Peyer's patch (tissue), 4 donors: ENCODE data around the gene KCNQ5. TPM values are rescaled to one million over a fixed set of nuclear protein-coding genes. Genes with fewer than 3 reads are reported as not detected.

Experiments used
- DNase-seq, 3 donors: peaks; one replicate each; pipeline ENCODE4 v3.0.0-alpha.2; 2017 to 2019
- H3K27ac ChIP-seq, 4 donors: fragments of 200-600 bp; sonication (generic); one replicate each; pipeline ENCODE4 v1.5.1; 2016 to 2019
- H3K27me3 ChIP-seq, 2 donors: fragments of 200-600 bp; sonication (generic); one replicate each; pipeline ENCODE4 v1.5.1; 2019
- H3K36me3 ChIP-seq, 3 donors: fragments of 200-600 bp; sonication (generic); one replicate each; pipeline ENCODE4 v1.5.1; 2016 to 2019
- H3K4me1 ChIP-seq, 4 donors: fragments of 200-600 bp; sonication (generic); one replicate each; pipeline ENCODE4 v1.5.1; 2016 to 2019
- H3K4me3 ChIP-seq, 4 donors: fragments of 200-600 bp; sonication (generic); 1 replicate in 3 of 4; 2 replicates in 1 of 4; pipeline ENCODE4 v1.5.1; 2016 to 2019; ENCODE audit warnings: mild to moderate bottlenecking in 1 of 4
- H3K9me3 ChIP-seq, 4 donors: fragments of 200-600 bp; sonication (generic); one replicate each; pipeline ENCODE4 v1.5.1; 2016 to 2019; ENCODE audit warnings: mild to moderate bottlenecking in 1 of 4
- CTCF ChIP-seq, 6 experiments: fragments of 450-650 bp in 4 of 6; fragments of 200-600 bp in 2 of 6; sonication (generic) in 1 of 6; IDR thresholded peaks; one replicate each; pipeline ENCODE4 v1.5.1; 2017 to 2019; ENCODE audit warnings: antibody characterized with exemption in 6 of 6, mild to moderate bottlenecking in 3 of 6, moderate library complexity in 1 of 6
- POLR2A ChIP-seq, 2 donors: fragments of 450-650 bp; IDR thresholded peaks; one replicate each; pipeline ENCODE4 v1.5.1; 2017; ENCODE audit warnings: antibody characterized with exemption in 2 of 2, mild to moderate bottlenecking in 2 of 2, moderate library complexity in 2 of 2
- total RNA-seq, 4 donors: library from RNA; depleted of rRNA; stranded (reverse); fragments of >200 nt; gene quantifications; one replicate each; pipeline ENCODE4 v1.1.0, GENCODE V29; 2016

Gene KCNQ5
- total RNA-seq, 4 donors from 2014 or later, result 0.27 to 5.0 (median 0.38) TPM; not detected in 1

- DNase-seq, result no peak
- Histone ChIP-seq H3K4me3 (no peak overlapping the region), H3K9me3 (no peaks in the 10 kb centered on the region), H3K27ac (no peak overlapping the region), H3K36me3 (no peaks in the 10 kb centered on the region), H3K4me1 (no peaks in the 10 kb centered on the region), H3K27me3 (no peaks in the 10 kb centered on the region)
- TF ChIP-seq CTCF (IDR thresholded peaks at IDR 0.05), result no peak
- TF ChIP-seq POLR2A (IDR thresholded peaks at IDR 0.05), result no peak
Measured at GRCh38 chr6:72836971-72837370, 215.1 kb downstream of the KCNQ5 start.

DNA sequence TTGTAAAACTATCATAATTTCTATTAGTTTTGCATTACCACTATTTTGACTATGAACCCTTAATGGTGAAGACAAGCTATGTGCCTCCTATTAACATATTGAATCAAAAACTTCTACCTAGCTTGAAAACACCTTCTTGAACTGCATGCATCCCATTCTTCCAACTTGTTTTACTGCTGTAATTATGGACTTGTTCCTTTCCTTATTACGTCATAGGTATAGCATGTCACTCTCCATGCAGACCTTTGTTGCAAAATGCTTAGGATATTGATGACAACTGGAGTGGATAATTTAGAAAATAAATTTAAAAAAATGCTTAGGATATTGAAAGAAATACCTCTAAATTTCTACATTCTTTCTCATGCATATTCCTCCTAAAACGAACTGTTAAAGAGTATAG lies 219.3 kb downstream of the KCNQ5 start:
- TF ChIP-seq POLR2A (IDR thresholded peaks at IDR 0.05) (no peak), CTCF (IDR thresholded peaks at IDR 0.05) (no peak)

GRCh38 chr6:72842140-72842539 lies 220.3 kb downstream of the KCNQ5 start:
- no peak for DNase-seq
- H3K4me1 ChIP-seq, result no peaks in the 10 kb centered on the region
- H3K9me3 ChIP-seq, result no peaks in the 10 kb centered on the region
- no peaks in the 10 kb centered on the region for H3K36me3 ChIP-seq
- H3K27me3 ChIP-seq, result no peaks in the 10 kb centered on the region
- H3K4me3 ChIP-seq, result no peak overlapping the region
- H3K27ac ChIP-seq, result no peak overlapping the region
- TF ChIP-seq POLR2A (IDR thresholded peaks at IDR 0.05) (no peak), CTCF (IDR thresholded peaks at IDR 0.05) (no peak)

More for the DNA sequence above, 219.3 kb downstream of the KCNQ5 start:
- no peak for DNase-seq
- no peak overlapping the region for H3K27ac ChIP-seq
- H3K36me3 ChIP-seq, result no peaks in the 10 kb centered on the region
- no peak overlapping the region for H3K4me3 ChIP-seq
- H3K4me1 ChIP-seq, result no peaks in the 10 kb centered on the region
- H3K27me3 ChIP-seq, result no peaks in the 10 kb centered on the region
- H3K9me3 ChIP-seq, result no peaks in the 10 kb centered on the region

GRCh38 chr6:72844614-72845013 lies 222.8 kb downstream of the KCNQ5 start:
- Histone ChIP-seq H3K27ac (no peak overlapping the region), H3K9me3 (no peaks in the 10 kb centered on the region), H3K27me3 (no peaks in the 10 kb centered on the region), H3K36me3 (no peaks in the 10 kb centered on the region), H3K4me3 (no peak overlapping the region), H3K4me1 (no peaks in the 10 kb centered on the region)
- no peak for DNase-seq
- TF ChIP-seq CTCF (IDR thresholded peaks at IDR 0.05) (no peak), POLR2A (IDR thresholded peaks at IDR 0.05) (no peak)

DNA sequence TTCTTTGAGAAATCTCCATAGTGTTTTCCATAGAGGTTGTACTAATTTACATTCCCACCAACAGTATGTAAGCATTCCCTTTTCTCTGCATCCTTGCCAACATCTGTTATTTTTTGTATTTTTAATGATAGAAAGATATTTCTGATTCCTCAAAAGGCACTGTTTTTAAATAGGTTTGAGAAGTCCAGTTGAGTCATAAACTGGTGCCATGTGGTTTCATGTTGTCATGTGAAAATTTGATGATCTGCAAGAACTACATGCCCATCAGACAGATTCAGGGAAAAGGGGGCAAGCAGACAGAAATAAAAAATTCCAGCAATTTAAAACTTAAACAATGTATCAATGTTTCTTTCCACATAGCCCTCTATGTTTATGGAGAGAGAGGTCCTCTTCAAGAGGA lies 227.5 kb downstream of the KCNQ5 start:
- H3K4me3 ChIP-seq, result no peak overlapping the region
- no peaks in the 10 kb centered on the region for H3K36me3 ChIP-seq
- DNase-seq, result no peak
- TF ChIP-seq POLR2A (IDR thresholded peaks at IDR 0.05) (no peak), CTCF (IDR thresholded peaks at IDR 0.05) (no peak)
- H3K27ac ChIP-seq, result no peak overlapping the region
- no peaks in the 10 kb centered on the region for H3K27me3 ChIP-seq
- H3K4me1 ChIP-seq, result no peaks in the 10 kb centered on the region
- no peaks in the 10 kb centered on the region for H3K9me3 ChIP-seq

DNA sequence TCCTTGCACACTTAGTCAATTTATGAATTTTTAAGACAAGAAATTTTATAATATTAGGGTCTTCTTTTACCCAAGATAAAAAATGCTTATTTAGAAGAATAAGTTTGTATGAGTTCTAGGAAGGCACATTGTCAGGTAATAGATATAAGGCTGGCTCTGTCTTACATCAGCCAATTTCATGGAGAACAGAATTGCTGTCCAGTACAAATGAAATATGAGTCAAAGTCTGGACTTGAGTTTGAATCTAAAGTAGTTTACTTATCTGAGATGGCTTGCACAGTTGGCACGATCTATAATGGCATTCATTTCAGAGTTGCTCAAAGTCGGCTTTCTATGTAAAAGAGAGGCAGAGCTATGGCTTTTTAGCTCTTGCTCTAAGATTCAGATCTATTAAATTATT lies 228.2 kb downstream of the KCNQ5 start:
- no peaks in the 10 kb centered on the region for H3K36me3 ChIP-seq
- no peak overlapping the region for H3K27ac ChIP-seq
- no peak for DNase-seq
- no peaks in the 10 kb centered on the region for H3K9me3 ChIP-seq
- no peaks in the 10 kb centered on the region for H3K4me1 ChIP-seq
- TF ChIP-seq POLR2A (IDR thresholded peaks at IDR 0.05) (no peak), CTCF (IDR thresholded peaks at IDR 0.05) (no peak)
- no peak overlapping the region for H3K4me3 ChIP-seq
- no peaks in the 10 kb centered on the region for H3K27me3 ChIP-seq
